Measurements from ENCODE around the gene NINJ2.
"Not testable (repeated sequence)": the region's sequence is repeated elsewhere in the genome, so short reads cannot be mapped to it uniquely, and the experiment has no call there.

The NINJ2 gene

DNA sequence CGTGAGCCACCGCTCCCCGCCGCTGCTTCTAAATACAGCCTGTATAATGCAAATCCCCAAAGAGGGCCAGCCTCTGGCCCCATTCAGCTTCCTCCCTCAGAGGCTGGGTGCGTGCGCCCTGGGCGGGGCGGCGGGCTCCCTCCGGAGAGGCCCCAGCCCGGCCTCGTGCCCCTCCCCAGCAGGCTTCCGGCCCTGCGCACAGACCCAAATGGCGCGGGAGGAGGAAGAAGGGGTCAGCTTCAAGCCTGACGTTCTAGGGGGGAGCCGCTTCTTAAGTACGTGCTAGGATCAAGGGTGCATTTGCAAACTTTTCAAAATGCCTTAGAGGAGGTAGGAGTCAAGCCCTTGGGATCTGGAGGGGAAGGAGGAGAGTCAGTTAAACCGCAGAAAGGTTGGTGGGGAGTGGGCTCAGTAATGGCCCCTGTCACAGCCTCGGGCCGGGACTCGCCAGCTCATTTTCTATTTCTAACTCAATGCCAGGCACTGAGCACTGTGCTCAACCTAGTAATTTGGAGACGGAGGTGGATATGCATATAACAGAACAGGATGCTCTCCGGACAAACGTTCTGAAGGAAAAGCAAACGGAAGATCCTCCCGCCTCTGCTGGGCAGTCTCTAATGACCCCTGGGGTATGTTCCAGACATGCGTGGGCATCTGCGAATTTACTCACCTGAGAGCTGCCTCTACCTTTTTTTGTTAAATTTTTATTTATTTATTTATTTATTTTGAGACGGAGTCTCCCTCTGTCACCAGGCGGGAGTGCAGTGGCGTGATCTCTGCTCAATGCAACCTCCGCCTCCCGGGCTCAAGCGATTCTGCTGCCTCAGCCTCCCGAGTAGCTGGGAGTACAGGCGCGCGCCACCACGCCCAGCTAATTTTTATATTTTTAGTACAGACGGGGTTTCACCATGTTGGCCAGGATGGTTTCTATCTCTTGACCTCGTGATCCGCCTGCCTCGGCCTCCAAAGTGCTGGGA is 32.3 kb downstream of the NINJ2 start:
- Histone ChIP-seq H3K27ac (peak overlapping the region; percentile 29), H3K4me3 (ENCODE audit: low read depth, low read length) (no peak overlapping the region)
- TF ChIP-seq, protein P1, sequence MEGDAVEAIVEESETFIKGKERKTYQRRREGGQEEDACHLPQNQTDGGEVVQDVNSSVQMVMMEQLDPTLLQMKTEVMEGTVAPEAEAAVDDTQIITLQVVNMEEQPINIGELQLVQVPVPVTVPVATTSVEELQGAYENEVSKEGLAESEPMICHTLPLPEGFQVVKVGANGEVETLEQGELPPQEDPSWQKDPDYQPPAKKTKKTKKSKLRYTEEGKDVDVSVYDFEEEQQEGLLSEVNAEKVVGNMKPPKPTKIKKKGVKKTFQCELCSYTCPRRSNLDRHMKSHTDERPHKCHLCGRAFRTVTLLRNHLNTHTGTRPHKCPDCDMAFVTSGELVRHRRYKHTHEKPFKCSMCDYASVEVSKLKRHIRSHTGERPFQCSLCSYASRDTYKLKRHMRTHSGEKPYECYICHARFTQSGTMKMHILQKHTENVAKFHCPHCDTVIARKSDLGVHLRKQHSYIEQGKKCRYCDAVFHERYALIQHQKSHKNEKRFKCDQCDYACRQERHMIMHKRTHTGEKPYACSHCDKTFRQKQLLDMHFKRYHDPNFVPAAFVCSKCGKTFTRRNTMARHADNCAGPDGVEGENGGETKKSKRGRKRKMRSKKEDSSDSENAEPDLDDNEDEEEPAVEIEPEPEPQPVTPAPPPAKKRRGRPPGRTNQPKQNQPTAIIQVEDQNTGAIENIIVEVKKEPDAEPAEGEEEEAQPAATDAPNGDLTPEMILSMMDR (IDR thresholded peaks at IDR 0.05), result no peak

DNA sequence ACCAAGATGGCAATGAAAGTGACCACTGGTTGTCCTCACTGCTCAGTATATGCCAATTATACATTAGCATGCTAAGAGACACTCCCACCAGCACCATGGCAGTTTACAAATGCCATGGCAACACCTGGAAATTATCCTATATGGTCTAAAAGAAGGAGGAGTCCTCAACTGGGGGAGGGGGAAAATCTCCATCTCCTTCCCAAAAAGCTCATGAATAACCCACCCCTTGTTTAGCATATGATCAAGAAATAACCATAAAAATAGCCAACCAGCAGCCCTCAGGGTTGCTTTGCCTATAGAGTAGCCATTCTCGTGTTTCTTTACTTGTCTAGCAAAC is 34.5 kb downstream of the NINJ2 start:
- H3K36me3 ChIP-seq (ENCODE audit: control insufficient read depth, insufficient read depth, low read length); H3K27ac ChIP-seq; H3K9me3 ChIP-seq (ENCODE audit: control insufficient read depth, low read length); H3K4me1 ChIP-seq; H3K4me2 ChIP-seq (ENCODE audit: low read length); H3K27me3 ChIP-seq (ENCODE audit: control insufficient read depth, insufficient read depth, low read length); H3K79me2 ChIP-seq; H3K4me3 ChIP-seq (ENCODE audit: low read depth, low read length); H2AFZ ChIP-seq; H3K9ac ChIP-seq: not testable (repeated sequence)

More for the DNA sequence above, 32.3 kb downstream of the NINJ2 start:
- Histone ChIP-seq H3K79me2 (no peaks in the 10 kb centered on the region), H2AFZ (no peak overlapping the region), H3K27me3 (ENCODE audit: control insufficient read depth, insufficient read depth, low read length) (no peaks in the 10 kb centered on the region), H3K9ac (no peak overlapping the region), H3K36me3 (ENCODE audit: control insufficient read depth, insufficient read depth, low read length) (no peaks in the 10 kb centered on the region), H3K4me2 (ENCODE audit: low read length) (peak overlapping the region; percentile 9), H3K9me3 (ENCODE audit: control insufficient read depth, low read length) (no peaks in the 10 kb centered on the region), H3K4me1 (no peaks in the 10 kb centered on the region)

DNA sequence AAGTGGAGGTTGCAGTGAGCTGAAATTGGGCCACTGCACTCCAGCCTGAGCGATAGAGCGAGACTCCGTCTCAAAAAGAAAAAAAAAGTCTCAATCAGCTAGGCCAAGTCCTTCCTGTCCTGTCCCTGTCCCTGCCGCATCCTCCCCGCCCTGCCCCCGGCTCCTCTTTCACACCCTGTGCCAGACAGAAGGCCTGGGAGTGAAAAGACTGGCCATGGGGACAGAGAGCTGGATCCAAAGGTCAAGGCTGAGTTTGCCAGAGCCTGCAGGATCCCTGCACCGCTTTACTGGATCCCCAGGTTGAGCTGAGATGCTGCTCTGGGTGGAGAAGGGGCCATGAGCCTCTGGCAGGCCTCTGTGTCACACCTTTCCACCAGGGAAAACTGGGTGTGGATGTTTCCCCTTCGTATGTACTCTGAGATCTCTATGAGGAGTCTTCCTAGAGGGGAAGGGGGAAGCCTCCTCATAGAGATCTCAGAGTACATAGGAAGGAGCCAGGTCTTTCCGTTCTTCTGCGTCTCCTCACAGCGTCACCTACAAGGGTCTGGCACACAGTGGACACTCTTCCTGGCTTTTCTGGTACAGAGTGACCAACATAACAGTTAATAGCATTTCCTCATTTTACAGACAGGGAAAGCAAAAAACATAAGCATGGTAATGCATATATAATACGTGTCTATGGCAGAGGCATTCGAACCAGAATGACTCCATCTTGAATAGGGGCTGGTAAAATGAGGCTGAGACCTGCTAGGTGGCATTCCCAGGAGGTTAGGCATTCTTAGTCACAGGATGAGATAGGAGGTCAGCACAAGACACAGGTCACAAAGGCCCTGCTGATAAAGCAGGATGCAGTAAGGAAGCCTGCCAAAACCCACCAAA is 35.1 kb downstream of the NINJ2 start:
- H3K4me2 ChIP-seq (ENCODE audit: low read length), result no peak overlapping the region
- H3K9me3 ChIP-seq (ENCODE audit: control insufficient read depth, low read length), result no peaks in the 10 kb centered on the region
- no peaks in the 10 kb centered on the region for H3K79me2 ChIP-seq
- no peaks in the 10 kb centered on the region for H3K4me1 ChIP-seq
- no peak overlapping the region for H3K9ac ChIP-seq
- no peak overlapping the region for H2AFZ ChIP-seq
- H3K27me3 ChIP-seq (ENCODE audit: control insufficient read depth, insufficient read depth, low read length), result no peaks in the 10 kb centered on the region
- H3K27ac ChIP-seq, result no peak overlapping the region
- H3K4me3 ChIP-seq (ENCODE audit: low read depth, low read length), result no peak overlapping the region
- no peaks in the 10 kb centered on the region for H3K36me3 ChIP-seq (ENCODE audit: control insufficient read depth, insufficient read depth, low read length)
- TF ChIP-seq, protein P1 (IDR thresholded peaks at IDR 0.05), result no peak

DNA sequence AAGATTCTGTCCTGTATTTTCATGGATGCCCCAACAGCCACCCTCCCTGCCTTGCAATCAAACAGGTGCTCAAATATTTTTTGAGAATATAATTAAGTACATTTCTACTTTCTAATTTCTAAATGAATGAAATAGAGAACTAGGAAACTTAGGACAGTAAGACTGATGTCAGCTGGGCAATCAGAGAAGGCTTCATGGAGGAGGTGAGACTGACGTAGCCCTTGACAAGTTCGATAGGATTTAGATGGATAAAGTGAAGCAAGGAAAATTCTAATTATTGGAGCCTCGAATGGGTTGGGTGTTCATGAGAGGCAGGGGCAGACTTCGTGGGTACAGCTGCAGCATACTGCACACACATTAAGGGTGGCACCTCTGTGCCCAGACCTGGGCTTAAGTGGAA is 36.0 kb downstream of the NINJ2 start:
- no peaks in the 10 kb centered on the region for H3K79me2 ChIP-seq
- H3K36me3 ChIP-seq (ENCODE audit: control insufficient read depth, insufficient read depth, low read length), result no peaks in the 10 kb centered on the region
- H3K4me2 ChIP-seq (ENCODE audit: low read length), result no peak overlapping the region
- no peak overlapping the region for H2AFZ ChIP-seq
- TF ChIP-seq, protein P1 (IDR thresholded peaks at IDR 0.05), result no peak
- H3K27ac ChIP-seq, result no peak overlapping the region
- H3K27me3 ChIP-seq (ENCODE audit: control insufficient read depth, insufficient read depth, low read length), result no peaks in the 10 kb centered on the region
- no peak overlapping the region for H3K4me3 ChIP-seq (ENCODE audit: low read depth, low read length)
- H3K4me1 ChIP-seq, result no peaks in the 10 kb centered on the region
- H3K9ac ChIP-seq, result no peak overlapping the region
- H3K9me3 ChIP-seq (ENCODE audit: control insufficient read depth, low read length), result no peaks in the 10 kb centered on the region

DNA sequence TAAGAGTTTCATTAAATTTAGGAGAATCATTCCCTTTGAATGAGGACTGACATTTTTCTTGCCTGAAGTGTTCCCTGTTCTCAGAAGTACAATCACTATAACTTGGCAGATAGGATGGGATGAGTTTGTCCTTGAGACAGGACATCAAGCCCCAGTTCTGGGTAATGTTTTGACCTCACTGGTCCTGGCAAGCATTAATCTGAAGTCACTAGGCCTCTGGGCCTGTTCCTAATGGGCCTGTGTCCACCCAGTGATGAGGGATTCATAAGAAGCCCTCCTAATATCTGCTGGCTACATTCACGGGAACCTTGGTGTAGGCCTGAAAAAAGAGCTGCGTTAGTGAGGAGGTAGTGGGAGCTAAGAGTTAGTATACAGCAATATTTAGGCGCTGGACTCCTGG is 37.2 kb downstream of the NINJ2 start:
- H3K27ac ChIP-seq, result no peak overlapping the region

More for the DNA sequence above, 37.2 kb downstream of the NINJ2 start:
- Histone ChIP-seq H3K79me2 (no peaks in the 10 kb centered on the region), H3K27me3 (ENCODE audit: control insufficient read depth, insufficient read depth, low read length) (no peaks in the 10 kb centered on the region), H3K36me3 (ENCODE audit: control insufficient read depth, insufficient read depth, low read length) (no peaks in the 10 kb centered on the region), H3K4me1 (no peaks in the 10 kb centered on the region), H3K9me3 (ENCODE audit: control insufficient read depth, low read length) (no peaks in the 10 kb centered on the region), H3K9ac (no peak overlapping the region), H2AFZ (no peak overlapping the region), H3K4me2 (ENCODE audit: low read length) (no peak overlapping the region), H3K4me3 (ENCODE audit: low read depth, low read length) (no peak overlapping the region)
- TF ChIP-seq, protein P1 (IDR thresholded peaks at IDR 0.05), result no peak
